GM20431 (cell line): Measurements from ENCODE around the gene ZBED5.
"Not testable (repeated sequence)": the region's sequence is repeated elsewhere in the genome, so short reads cannot be mapped to it uniquely, and the experiment has no call there.

Experiments
- in situ Hi-C: fragments of 300-500 bp; cut with MseI, MboI; formaldehyde crosslinking; loops from one replicate; pipeline ENCODE4 v1.15.0; 2020; ENCODE audit warnings: low sequenced_read_pairs; ENCODE audit not compliant: unreplicated experiment

Gene ZBED5

DNA sequence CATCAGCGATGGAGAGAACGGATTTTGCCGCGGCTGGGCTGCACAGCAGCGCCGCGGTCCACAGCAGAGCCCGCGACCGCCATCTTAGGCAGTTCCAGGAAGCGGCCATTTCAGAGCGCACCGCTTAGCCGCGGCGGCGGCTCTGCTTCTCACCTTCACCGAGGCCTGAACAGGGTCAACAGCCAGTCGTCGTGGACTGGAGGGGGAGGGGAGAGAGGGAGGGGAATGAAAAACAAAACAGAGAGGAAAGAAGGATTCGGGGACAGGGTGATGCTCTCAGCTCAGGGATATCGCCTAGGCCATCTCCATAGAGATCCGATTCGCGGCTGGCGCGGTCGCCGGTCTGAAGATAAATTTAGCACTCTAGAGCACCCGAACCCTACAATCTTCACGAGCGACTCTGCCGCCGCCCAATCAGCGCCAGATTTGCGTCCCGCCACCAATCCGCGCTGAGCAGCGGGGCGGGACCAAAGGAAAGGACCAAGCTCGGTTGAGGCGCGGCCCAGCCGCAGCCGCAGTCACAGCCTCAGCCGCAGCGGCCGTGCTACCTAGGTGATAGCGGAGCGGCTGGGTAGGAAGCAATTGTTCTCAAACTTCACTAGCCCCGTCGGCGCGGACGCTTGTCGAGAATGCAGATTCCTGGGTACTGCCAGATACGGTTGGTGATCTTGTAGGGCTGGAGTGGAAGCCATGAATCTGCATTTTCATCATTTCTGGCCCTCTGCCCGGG lies at the start of gene ZBED5:
Gene ZBED5, minus strand, starts transcription at position 345 of the 730 bp plus-strand sequence. CDS start 3,108 bp downstream, outside the sequence.
- in situ Hi-C loops, result no loop called here

DNA sequence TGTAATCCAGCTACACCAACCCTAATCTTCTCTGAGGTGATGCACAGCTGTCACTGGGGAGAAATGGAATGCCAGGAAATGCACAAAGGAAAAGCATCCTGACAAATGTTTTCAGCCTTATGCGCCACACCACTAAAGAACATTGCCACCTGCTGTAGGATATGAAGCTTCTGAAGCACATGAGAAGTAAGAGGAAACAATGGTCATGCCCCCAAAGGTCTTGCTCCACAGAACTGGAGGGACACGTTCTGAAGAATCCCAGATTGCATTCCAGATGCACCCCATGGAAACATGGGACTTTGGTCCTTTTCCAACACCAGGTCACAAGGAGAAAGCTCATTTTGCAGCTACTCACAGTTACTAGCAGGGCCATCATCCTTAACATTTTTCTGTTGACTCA lies 48.7 kb upstream of the ZBED5 start:
- in situ Hi-C loops, result no loop called here

DNA sequence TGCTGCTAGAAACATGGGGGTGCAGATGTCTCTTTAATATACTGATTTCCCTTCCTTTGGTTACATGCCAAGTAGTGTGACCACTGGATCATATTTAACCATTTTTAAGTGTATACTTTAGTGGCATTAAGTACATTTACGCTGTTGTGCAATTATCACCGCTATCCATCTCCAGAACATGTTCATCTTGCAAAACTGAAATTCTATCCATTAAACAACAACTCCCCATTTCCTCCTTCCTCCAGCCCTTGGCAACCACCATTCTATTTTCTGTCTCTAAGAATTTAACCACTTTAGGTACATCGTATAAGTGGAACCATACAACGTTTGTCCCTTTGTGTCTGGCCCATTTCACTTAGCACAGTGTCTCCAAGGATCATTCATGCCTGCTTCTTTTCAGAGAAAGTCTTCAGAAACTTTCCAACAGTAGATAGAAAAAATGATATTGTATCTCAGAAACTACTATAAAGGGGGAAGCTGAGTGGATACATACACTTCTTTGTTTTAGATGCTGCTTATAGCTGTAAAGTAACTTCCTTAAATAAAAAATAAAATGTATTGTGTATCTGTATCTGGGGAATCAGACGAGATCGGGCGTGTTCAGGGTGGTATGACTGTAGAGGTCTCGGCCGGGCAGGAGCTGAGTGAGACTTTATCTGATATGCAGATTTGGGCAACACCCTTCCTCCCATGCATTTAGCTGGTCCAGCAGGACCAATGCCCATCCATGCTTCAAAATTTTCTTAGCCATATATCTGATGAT lies 44.6 kb upstream of the ZBED5 start:
- in situ Hi-C loops, result no loop called here

DNA sequence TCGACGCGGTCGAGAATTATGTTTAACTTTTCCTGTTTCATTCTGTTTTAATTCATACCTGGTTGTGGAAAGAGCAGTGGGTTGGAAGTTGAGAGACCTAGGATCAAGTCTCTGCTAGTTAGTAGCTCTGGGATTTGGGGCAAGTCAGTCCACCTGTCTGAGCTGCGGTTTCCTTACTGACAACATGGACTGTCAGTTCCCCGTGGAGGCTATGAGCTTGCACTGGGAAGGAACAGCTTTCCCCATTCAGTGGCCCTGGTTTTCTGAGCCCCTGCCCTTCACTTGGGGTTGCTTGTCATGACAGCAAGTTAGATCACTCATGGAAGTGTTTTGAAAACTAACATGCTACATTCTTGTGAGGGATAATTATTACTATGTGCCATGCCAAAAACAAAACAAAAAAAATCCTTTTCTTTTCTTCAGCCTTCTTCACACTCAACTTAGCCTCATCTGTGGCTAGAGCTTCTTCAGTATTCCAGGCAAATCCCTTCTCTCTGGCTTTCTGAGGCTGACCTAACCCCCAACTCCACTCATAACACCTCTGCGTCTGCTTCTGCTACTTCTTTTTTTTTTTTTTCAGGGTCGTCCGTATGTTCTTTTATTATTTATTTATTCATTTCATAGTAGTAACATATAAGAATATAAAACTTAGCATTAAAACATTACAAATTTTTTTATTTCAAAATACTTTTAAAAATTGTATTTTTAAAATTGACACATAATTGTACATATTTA lies 43.0 kb upstream of the ZBED5 start:
- in situ Hi-C loops, result no loop called here

DNA sequence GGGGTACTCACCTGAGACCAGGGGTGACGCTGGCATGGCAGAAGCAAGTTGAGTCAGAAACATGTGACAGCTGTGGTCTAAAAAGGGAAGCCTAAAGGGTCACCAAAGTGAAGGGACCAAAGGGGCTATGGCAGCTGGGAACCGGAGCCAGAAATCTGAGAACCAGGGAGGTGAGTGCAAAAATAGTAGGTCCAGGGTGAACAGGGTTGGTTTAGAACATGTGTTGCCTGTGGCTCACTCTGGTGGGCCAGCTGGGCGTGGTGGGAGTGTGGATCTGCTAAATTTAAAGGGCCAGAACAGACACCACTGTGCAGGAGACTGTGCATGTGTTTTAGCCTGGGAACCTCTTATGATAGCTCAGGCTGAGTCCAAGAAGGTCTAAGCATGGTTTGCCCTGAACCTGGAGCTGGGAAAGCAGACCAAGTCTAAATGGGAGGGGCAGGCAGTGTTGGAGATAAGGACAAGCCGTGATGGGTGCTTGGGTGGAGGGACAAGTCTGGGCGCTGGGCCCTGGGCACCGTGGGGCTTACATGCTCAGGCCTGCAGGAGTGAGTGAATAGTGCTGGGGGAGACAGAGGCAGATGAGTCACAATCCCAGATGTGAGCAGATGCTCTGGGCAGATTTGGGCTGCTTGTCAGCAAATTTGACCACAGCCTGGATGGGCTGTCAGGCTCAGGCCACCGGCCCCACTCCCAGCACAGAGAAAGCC lies 41.4 kb upstream of the ZBED5 start:
- in situ Hi-C loops, result no loop called here

DNA sequence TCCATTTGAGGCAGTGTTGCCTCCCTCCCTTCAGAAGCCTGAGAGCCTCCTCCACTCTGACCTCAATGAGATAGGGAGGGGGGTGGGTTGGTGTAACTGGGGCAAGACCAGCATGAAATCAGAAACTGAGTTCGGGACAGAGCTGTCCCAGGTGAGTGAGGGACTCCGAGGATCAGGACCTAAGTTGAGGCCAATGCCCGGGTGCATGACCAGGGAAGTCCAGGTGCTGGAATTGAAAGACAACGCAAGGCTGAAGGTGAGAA lies 40.8 kb upstream of the ZBED5 start:
- in situ Hi-C loops, result no loop called here

DNA sequence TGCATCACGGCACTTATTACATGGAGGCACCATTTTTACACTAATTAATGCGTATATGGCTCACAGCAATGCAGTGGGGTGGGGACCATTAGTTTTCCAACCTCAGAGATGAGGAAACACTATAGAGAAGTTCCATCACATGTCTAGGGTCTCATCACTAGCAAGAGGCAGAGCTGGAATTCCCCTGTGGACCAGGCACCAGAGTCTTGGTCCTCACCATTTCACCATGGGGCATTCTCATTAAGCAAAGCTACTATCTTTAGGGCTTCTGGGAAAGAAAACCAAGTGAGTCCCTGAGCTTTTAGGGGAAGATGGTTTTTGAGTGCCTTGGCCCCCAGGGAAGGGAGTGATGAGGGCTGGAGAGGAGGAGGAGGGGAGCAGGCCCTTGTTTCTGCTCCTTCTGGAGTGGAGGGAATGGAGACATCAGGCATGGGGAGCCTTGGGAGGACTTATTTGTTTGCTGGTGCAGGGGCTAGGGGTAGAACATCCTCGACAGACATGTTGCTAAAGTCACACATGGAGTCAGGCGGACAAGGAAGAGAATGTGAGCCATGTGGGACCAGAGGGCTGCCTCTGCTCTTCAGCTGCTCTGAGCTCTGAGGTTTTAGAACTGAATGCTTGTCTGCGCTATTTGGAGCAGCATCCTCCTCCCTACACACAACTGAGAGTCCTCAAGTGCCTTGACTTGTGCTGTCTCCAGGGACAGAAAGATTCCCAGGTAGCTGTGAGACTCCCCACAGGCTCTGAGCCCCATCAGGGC lies 40.3 kb upstream of the ZBED5 start:
- in situ Hi-C loops, result no loop called here

DNA sequence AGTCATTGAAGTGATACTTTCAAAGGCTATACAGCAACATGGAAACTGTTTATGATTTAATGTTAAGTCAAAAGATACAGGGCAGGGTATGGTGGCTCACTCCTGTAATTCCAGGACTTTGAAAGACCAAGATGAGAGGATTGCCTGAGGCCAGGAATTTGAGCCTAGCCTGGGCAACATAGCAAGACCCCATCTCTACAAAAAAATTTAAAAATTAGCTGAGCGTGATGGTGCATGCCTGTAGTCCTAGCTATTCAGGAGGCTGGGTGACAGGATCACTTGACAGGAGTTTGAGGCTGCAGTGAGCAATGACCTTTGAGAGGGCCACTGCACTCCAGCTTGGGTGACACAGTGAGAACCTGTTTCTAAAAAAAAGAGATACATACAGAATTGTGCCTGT lies 39.3 kb upstream of the ZBED5 start:
- in situ Hi-C loops, result no loop called here

DNA sequence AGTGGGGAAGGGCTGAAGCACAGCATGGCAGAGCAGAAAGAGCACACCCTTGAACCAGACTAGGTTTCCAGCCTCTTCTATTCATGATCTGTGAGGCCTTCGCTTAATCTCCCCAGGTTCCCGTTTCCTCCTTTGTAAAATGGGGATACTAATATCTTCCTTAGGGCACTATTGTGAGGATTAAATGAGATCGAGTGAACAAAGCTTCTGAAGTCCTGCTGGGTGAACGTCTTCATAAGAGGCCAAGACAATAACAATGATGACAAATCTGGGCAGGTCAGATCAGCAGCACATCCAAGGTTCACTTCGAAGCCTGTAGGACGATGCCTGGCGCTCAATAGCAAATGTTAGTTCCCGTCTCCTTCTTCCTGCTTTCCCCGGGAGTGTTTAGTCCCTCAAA lies 38.6 kb upstream of the ZBED5 start:
- in situ Hi-C loops, result no loop called here

DNA sequence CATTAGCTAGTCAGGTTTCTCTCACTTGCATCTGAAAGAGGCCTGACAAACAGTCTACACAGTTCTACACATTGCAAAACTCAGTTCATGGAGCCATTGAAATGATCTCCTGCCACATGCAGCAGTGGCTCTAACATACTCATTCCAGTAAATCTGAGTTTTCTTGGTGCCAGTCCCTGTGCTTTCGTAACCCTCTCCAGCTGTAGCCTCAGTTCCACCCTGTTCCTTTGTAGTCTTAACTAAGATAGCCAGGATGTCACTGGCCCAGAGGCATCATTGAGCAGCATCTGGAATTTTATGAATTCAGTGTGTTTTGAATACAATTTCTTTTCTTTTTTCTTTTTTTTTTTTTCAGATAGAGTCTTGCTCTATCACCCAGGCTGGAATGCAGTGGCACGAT lies 37.4 kb upstream of the ZBED5 start:
- in situ Hi-C loops, result no loop called here

DNA sequence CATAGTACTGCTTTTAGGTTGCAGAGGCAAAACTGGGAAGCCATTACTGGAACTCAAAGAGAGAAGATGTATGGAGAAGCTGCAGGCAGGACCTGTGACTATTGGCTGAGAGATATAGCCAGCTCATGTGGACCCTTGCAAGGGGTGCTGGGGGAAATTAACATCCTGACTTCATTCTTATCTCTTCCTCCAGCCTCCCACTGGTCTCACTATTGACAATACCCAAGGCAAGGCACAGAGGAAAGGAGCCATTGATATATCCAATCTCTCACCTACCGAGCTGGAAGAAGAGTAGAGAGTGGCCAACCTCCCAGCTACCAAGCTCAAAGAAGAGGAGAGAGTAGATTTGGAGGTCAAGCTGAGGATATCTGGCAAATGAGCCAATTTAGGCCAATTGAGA lies 36.8 kb upstream of the ZBED5 start:
- in situ Hi-C loops, result no loop called here

DNA sequence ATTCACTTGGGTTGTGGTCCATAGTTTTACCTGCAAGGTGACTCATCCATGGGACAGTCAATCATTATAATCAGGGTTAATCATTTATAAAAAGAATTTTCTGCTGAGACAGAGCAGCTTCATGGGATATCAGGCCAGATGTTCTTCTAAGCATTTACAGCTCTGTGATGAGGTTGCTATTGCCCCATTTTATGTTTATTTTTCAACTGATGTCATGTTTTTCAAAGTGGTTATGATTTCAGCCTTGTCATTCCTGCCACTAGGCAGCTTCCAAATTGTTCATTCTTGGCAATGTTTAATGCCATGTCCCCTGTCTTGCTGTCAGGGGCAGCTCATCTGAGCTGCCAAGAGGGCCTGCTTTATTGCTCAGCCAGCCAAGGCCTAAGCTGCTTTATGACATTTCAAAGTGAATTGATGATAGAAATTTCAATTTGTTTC lies 35.9 kb upstream of the ZBED5 start:
- in situ Hi-C loops, result no loop called here

DNA sequence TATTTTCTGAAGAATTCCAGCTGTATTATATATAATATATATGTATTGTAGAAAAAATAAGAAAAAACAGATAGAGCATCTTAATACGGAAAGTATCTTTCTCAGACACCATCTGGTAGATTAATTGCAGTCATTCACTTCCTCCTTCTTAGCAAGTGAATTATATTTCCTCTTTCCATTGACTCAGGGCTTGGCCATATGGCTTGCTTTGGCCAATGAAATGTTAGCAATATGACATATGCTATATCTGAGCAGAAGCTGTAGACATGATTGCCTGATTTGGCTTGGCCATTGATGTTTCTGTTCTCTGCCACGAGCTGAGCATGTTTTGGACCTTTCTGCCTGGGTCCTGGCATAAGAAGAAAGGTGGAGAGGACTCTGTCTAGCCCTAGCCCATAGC lies 34.4 kb upstream of the ZBED5 start:
- in situ Hi-C loops, result no loop called here

DNA sequence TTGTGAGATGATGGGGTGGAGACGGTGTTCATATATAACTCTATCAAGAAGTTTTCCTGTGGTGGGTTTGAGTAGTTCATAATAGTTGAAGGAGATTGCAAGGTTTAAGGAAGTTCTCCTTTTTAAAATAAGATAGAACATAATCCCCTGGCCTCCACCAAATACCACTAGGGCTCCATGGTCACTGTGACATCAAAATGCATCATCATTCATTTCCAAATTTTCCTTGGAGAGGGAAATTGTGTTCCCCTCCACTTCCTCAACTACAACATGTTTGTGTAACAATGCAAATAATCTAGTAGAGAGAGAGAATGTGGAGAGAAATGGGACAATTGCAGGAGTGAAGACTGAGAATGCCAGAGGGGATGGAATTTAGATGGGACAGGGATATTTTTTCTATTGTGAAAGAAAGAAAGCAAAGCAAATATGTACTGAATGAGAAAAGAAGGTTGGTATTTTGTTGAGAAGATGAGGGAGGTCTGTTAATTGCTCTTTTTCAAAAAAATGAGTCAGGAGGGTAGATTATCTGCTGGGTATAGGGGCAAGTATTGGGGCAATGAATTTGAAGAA lies 33.4 kb upstream of the ZBED5 start:
- in situ Hi-C loops, result no loop called here

DNA sequence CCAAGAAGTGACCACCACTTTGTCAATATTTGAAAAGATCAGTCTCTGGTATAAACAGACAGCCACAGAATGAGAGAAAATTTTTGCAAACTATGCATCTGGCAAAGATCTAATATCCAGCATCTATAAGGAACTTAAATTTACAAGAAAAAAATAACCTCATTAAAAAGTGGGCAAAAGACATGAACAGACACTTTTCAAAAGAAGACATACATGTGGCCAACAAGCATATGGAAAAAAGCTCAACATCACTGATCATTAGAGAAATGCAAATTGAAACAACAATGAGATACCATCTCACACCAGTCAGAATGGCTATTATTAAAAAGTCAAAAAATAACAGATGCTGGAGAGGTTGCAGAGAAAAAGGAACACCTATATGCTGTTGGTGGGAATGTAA lies 32.2 kb upstream of the ZBED5 start:
- in situ Hi-C loops, result not testable (repeated sequence)

DNA sequence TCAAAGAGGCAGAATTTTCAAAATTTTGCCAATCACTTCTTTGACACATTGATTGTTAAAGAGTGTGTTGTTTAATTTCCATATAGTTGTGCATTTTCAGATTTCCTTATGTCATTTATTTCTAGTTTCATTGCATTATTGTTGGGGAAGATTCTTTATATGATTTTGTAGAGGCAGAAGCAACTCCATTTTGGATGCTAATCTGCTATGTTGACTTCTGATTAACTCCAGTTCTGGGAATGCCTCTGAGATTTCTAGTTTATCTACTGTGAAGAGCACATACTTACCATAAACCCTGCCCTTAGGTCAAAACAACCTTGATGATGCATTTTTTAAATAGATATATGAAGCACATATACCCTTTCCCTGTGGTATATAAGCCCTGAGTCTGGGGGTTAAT lies 29.5 kb upstream of the ZBED5 start:
- in situ Hi-C loops, result no loop called here

DNA sequence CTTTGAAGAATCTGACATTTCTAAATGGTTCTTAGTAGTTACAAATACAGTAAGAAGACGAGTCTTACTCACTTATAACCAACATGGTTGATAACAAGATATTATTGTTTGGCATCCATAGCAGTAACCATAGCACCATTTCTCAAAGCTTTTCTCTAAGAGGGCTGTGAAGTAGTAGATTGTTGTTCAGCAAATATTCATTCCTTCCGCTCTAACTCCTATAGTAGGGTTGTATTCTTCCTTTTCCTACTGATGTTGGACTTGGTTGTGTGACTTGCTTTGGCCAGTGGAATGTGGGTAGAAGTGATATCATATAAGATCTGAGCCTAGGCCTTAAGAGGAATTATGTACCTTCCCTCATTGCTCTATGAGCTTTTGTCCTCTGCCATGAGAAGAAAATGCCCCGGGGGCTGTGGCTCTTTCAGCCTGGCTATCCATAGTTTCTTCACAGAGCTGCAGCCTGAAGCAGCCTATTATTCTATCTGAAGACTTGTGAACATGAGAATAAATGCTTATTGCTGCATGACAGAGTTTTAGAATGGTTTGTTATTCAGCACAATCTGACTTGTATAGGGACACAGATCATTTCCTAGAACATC lies 28.9 kb upstream of the ZBED5 start:
- in situ Hi-C loops, result no loop called here

DNA sequence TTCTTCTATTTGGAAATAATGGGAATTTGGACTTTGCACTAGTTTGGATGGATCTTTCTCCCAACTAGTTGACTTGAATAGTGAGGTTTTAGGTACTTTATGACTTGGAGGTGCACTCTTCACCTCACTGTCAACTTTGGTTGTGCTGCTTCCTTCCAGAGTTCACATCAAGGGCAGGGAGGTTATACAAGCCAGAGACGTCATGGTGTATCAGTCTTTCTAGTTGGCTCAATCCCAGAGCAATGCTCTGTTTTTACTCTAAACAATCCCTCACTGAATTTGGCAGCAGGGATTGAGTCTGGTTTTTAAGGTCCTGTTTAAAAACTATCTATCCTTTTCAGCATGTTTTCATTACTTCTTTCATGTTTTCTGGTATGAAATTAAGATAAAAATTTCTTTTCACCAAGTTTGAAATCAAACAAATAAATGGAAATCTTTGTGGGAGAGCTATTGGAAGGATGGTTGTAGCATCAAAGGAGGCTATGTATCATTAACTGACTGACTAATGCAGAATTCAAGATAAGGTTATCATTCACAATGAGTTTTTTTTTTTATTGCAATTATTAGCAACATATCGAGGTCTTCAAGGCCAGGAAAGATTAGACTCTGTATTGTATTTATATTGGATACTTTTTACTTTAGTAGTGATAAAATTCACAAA lies 28.0 kb upstream of the ZBED5 start:
- in situ Hi-C loops, result no loop called here

DNA sequence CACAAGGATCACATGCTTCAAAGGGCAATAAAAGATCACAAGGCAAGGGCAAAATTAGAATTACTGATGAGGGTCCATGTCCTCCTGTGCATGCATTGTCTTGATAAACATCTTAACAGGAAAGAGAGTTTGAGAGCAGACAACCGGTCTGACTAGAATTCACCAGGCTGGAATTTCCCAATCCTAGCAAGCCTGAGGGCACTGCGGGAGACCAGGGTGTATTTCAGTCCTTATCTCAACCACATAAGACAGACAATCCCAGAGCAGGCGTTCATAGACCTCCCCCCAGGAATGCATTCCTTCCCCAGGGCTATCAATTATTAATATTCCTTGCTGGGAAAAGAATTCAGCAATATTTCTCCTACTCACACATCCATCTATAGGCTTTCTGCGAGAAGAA lies 26.4 kb upstream of the ZBED5 start:
- in situ Hi-C loops, result not testable (repeated sequence)
